Mesodermal cell (in vitro differentiated cells): ENCODE results near the gene ST7.

ENCODE experiments used
- H3K27ac ChIP-seq: 2 replicates; pipeline ENCODE4 v1.7.0; 2013; ENCODE audit warnings: mild to moderate bottlenecking, low read depth, low read length, moderate library complexity; ENCODE audit not compliant: severe bottlenecking
- H3K36me3 ChIP-seq: 2 replicates; pipeline ENCODE4 v1.7.1; 2013; ENCODE audit warnings: mild to moderate bottlenecking, low read length, moderate library complexity; ENCODE audit not compliant: control insufficient read depth, insufficient read depth
- H3K4me1 ChIP-seq: one replicate; pipeline ENCODE4 v1.7.1; 2013; ENCODE audit warnings: mild to moderate bottlenecking, low read length; ENCODE audit not compliant: insufficient read depth, control insufficient read depth, poor library complexity, severe bottlenecking
- H3K4me3 ChIP-seq: 2 replicates; pipeline ENCODE4 v1.7.0; 2013; ENCODE audit warnings: low read length, control low read depth, mild to moderate bottlenecking; ENCODE audit not compliant: insufficient read depth, poor library complexity, severe bottlenecking; ENCODE audit errors: extremely low read depth
- H3K9me3 ChIP-seq: 2 replicates; pipeline ENCODE4 v1.7.1; 2013; ENCODE audit warnings: mild to moderate bottlenecking, low read length, moderate library complexity; ENCODE audit not compliant: control insufficient read depth
- WGBS, 2 experiments: methylation state at CpG; one replicate each; pipeline ENCODE4 v1.1.5; 2013; ENCODE audit warnings: missing lambda C conversion rate in 2 of 2; ENCODE audit not compliant: insufficient coverage in 2 of 2; 5-methylcytosine and 5-hydroxymethylcytosine counted together

Gene ST7

DNA sequence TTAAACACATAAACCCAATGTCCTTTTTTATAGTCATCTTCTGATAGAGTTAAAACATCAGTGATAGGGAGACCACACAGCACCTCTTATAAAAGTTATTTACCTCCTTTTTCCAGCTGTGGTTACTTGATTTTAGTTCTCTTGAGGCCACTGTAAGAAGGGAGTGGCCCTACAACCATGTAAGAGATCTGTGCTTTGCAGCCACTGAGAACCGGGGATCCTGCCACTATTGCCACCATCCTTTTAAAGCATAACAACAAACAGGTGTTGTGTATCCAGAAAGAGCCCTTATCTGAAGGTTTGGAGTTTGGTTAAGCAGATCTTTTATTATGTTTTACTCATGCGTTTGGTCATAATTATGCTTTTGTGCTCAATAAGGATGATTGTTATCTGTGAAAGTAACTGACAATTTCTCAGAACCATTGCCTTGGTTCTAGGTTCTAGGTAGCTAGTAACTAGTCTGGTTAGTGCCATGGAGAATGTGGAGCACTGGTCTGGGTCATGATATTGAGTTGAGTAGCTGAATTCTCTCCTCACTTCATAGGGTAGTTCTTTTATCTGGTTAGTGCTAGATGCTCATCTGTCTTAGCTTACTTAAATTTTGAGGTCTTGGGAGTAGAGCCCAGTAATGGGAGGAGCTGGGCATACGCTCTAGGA lies 56.5 kb downstream of the ST7 start:
- no peaks in the 10 kb centered on the region for H3K36me3 ChIP-seq
- H3K4me3 ChIP-seq = no peak overlapping the region
- no peaks in the 10 kb centered on the region for H3K9me3 ChIP-seq
- H3K4me1 ChIP-seq = peaks cover 19% of the 10 kb centered on the region
- H3K27ac ChIP-seq = no peak overlapping the region
- 78 to 89% methylated on average over 2 of the region's 3 CpGs for WGBS, 2 experiments

- 96 to 100% methylated on average over 4 to 6 of the region's 6 CpGs for WGBS, 2 experiments
These were observed 57.3 kb downstream of the ST7 start for GRCh38 chr7:117010375-117011133.

DNA sequence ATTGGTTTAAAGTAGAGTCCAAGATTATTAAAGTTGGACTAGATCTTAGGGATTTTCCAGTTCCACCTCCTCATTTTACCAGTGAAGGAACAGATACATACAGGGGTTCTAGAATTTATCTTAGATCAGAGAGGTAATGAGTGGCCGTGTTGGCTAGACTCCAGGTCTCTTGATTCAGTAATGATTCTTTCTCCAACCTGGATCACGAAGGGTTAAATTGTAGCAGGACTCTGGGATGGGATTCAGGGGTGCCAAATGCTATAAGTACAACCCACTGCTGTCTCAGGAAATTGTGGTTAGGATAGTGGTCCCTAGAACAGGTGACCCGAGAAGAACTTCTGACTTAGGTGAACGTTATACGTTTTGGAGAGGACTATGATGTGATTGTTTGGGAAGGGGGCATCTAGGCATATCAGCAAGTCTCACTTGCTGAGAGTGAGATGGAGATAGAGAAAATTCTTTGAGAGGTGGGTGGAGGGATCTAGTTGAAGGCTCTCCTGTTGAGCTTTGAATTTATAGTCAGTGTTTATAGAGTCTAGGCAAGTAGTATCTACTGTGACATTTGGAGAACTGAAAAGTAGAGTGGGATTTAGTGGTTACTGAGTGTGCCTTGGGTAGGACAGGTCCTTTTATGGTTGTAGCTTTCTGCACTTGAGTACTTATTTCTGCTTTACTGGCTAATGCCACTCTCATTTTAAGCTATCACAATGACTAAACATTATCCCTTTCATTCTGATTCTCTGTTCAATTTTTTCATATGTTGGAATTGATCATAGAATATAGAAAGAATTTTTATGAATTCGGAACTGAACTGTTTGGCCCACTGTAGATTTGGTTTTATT lies 58.3 kb downstream of the ST7 start:
- H3K36me3 ChIP-seq = no peaks in the 10 kb centered on the region
- 67 to 69% methylated on average over 4 to 5 of the region's 6 CpGs for WGBS, 2 experiments

More at GRCh38 chr7:117010375-117011133, 57.3 kb downstream of the ST7 start:
- Histone ChIP-seq H3K4me3 (no peak overlapping the region), H3K27ac (no peak overlapping the region), H3K36me3 (no peaks in the 10 kb centered on the region), H3K4me1 (peaks cover 15% of the 10 kb centered on the region), H3K9me3 (no peaks in the 10 kb centered on the region)

DNA sequence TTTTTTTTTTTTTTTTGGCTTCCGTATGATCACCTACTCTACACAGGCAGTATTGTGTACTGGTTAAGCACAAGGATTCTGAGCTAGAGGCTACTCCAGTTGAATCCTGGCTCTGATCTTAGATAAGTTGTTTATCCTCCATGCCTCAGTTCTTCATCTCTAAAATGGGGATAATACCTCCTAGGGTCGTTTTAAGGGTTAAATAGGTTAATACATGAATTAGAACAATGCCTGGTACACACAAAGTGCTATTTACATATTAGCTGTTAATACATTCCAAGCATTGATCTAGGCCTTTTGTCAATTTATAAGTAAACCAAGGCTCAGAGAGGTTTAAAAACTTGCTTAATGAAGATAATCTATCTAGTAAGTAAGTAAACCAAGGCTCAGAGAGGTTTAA lies 59.0 kb downstream of the ST7 start:
- H3K4me1 ChIP-seq = peaks cover 15% of the 10 kb centered on the region
- no peak overlapping the region for H3K27ac ChIP-seq
- WGBS, 2 experiments = no CpG with 5 or more reads among the region's 2 CpGs
- H3K36me3 ChIP-seq = no peaks in the 10 kb centered on the region
- H3K9me3 ChIP-seq = no peaks in the 10 kb centered on the region
- no peak overlapping the region for H3K4me3 ChIP-seq

More for the DNA sequence above, 58.3 kb downstream of the ST7 start:
- peaks cover 15% of the 10 kb centered on the region for H3K4me1 ChIP-seq
- no peaks in the 10 kb centered on the region for H3K9me3 ChIP-seq
- no peak overlapping the region for H3K4me3 ChIP-seq
- no peak overlapping the region for H3K27ac ChIP-seq

DNA sequence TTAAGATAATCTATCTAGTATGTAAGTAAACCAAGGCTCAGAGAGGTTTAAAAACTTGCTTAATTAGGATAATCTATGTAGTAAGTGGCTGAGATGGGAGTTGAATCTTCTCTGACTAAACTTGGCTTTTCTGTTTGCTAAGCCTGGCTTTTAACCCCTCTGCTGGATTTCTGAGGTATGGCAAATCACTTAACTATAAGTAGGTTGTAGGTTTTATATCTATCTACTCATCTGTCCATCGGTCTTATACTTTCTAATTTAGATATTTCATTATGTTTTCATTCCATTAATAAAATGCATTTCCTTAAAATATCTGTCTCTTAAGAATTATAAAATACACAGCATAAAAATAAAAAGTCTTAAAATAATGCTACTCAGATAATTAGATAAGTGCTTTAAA lies 59.4 kb downstream of the ST7 start:
- no CpG with 5 or more reads among the region's 1 CpG for WGBS, 2 experiments
- Histone ChIP-seq H3K4me3 (no peak overlapping the region), H3K36me3 (no peaks in the 10 kb centered on the region), H3K9me3 (no peaks in the 10 kb centered on the region), H3K4me1 (peaks cover 15% of the 10 kb centered on the region), H3K27ac (no peak overlapping the region)

- Histone ChIP-seq H3K4me1 (peaks cover 9% of the 10 kb centered on the region), H3K27ac (no peak overlapping the region), H3K4me3 (no peak overlapping the region), H3K9me3 (no peaks in the 10 kb centered on the region), H3K36me3 (no peaks in the 10 kb centered on the region)
- WGBS, 2 experiments = 71 to 75% methylated on average over 1 of the region's 2 CpGs
These were observed 60.9 kb downstream of the ST7 start for GRCh38 chr7:117014099-117014656.

DNA sequence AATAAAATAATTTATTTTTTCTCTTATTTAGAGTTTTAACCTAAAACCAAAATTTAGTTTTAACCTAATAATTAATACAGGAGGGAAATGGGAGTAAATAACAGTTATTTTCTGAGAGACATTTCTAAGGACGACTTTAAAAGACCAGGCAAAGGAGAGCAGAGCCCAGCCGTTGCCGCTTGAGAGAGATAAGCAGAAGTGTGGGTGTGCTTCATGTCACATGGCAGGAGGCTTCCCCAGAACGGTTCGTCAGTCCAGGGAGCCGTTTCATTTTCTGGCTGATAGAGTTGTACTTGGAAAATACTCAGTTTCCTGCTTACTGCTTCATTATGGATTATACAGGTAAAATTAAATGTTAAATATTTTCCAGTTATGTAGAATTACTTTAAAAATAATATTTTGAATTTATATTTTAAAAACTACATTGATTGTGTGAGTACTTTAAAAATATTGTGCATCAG lies 61.4 kb downstream of the ST7 start:
- peaks cover 12% of the 10 kb centered on the region for H3K4me1 ChIP-seq
- no peak overlapping the region for H3K27ac ChIP-seq
- H3K9me3 ChIP-seq = no peaks in the 10 kb centered on the region
- H3K36me3 ChIP-seq = no peaks in the 10 kb centered on the region
- no peak overlapping the region for H3K4me3 ChIP-seq
- 34 to 50% methylated on average over 3 to 6 of the region's 6 CpGs for WGBS, 2 experiments

GRCh38 chr7:117015258-117016184 lies 62.2 kb downstream of the ST7 start:
- 100% methylated on average over 1 of the region's 4 CpGs; no CpG with 5 or more reads in 1 of the 2 experiments for WGBS, 2 experiments
- Histone ChIP-seq H3K27ac (no peak overlapping the region), H3K4me3 (no peak overlapping the region), H3K36me3 (no peaks in the 10 kb centered on the region), H3K9me3 (no peaks in the 10 kb centered on the region), H3K4me1 (peaks cover 11% of the 10 kb centered on the region)

GRCh38 chr7:117017017-117017451 lies 63.7 kb downstream of the ST7 start:
- Histone ChIP-seq H3K36me3 (no peaks in the 10 kb centered on the region), H3K27ac (no peak overlapping the region), H3K4me1 (peaks cover 15% of the 10 kb centered on the region), H3K4me3 (no peak overlapping the region), H3K9me3 (no peaks in the 10 kb centered on the region)
- WGBS, 2 experiments = 81% methylated on average over 3 of the region's 4 CpGs; no CpG with 5 or more reads in 1 of the 2 experiments
